ENCODE results near the gene DENND2D.

DENND2D gene

DNA sequence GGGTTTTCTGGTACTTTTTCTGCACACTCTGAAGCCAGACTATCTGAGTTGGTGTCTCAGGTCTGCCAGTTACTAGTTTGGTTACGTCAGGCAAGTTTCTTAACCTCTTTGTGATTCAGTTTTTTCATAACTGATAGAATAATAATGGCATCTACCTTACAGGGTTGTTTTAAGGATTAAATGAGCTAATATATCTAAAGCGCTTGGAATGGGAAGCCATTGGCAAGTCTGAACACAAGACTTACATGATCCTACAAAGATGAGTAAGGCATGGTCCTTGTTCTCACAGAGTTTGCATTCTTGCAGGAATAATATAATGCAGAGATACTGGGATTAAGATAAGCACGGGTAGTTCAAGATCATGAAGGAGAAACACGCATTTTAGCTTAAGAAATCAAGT is 9.2 kb upstream of the DENND2D start:
- TF ChIP-seq EP300 (IDR thresholded peaks at IDR 0.05; ENCODE audit: borderline replicate concordance) (no peak), RAD21 (IDR thresholded peaks at IDR 0.05; ENCODE audit: low read depth) (no peak)
- TF ChIP-seq, protein P1, sequence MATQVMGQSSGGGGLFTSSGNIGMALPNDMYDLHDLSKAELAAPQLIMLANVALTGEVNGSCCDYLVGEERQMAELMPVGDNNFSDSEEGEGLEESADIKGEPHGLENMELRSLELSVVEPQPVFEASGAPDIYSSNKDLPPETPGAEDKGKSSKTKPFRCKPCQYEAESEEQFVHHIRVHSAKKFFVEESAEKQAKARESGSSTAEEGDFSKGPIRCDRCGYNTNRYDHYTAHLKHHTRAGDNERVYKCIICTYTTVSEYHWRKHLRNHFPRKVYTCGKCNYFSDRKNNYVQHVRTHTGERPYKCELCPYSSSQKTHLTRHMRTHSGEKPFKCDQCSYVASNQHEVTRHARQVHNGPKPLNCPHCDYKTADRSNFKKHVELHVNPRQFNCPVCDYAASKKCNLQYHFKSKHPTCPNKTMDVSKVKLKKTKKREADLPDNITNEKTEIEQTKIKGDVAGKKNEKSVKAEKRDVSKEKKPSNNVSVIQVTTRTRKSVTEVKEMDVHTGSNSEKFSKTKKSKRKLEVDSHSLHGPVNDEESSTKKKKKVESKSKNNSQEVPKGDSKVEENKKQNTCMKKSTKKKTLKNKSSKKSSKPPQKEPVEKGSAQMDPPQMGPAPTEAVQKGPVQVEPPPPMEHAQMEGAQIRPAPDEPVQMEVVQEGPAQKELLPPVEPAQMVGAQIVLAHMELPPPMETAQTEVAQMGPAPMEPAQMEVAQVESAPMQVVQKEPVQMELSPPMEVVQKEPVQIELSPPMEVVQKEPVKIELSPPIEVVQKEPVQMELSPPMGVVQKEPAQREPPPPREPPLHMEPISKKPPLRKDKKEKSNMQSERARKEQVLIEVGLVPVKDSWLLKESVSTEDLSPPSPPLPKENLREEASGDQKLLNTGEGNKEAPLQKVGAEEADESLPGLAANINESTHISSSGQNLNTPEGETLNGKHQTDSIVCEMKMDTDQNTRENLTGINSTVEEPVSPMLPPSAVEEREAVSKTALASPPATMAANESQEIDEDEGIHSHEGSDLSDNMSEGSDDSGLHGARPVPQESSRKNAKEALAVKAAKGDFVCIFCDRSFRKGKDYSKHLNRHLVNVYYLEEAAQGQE (IDR thresholded peaks at IDR 0.05; ENCODE audit: low read depth): no peak

DNA sequence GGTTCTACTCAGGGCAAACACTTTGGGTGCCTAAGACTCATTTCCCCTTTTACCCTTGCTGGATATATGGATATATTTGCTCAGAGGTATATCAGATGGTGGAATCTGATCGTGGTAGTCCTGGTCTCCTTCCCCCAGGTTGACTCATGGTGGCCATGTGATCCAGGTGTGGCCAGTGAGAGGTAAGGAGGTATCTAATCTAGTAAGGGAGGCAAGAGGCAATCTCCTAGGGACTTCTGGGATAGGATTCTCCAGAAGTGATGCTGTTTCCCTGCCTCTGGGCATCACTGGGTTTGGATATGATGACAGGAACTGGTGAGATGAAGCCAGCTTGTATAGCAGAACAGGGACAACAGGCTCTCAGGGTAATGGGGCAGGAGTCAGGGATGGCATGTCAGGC is 8.5 kb upstream of the DENND2D start:
- no peak for TF ChIP-seq TEAD4 (IDR thresholded peaks at IDR 0.05)
- no peak for TF ChIP-seq NFIC (IDR thresholded peaks at IDR 0.05)
- TF ChIP-seq ZBTB7A (IDR thresholded peaks at IDR 0.05; ENCODE audit: low read depth): no peak
- no peak for TF ChIP-seq TCF12 (IDR thresholded peaks at IDR 0.05; ENCODE audit: low read depth)
- TF ChIP-seq EGR1 (IDR thresholded peaks at IDR 0.05): no peak
- no peak for TF ChIP-seq YY1 (IDR thresholded peaks at IDR 0.05; ENCODE audit: low read depth)

DNA sequence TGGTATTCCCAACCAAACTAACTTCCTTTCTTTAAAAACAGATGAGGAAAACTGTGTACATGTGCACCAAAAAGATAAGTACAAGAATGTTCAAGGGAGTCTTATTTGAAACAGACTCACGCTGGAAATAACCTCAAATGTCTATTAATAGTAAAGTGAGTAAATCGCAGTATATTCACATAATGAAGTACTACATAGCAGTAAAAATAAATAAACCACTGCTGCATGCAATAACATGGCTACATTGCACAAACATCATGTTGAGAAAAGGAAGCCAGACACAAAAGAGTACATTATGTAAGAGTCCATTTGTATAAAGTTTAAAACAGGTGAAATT is 5.2 kb upstream of the DENND2D start:
- TF ChIP-seq CREB1 (IDR thresholded peaks at IDR 0.05; ENCODE audit: low read depth) (no peak), EGR1 (IDR thresholded peaks at IDR 0.05) (no peak), NFIC (IDR thresholded peaks at IDR 0.05) (no peak), FOXM1 (IDR thresholded peaks at IDR 0.05; ENCODE audit: borderline replicate concordance, low read depth) (no peak), YY1 (IDR thresholded peaks at IDR 0.05; ENCODE audit: low read depth) (no peak), RAD21 (IDR thresholded peaks at IDR 0.05; ENCODE audit: low read depth) (no peak), ZBTB7A (IDR thresholded peaks at IDR 0.05; ENCODE audit: low read depth) (no peak), TAF1 (IDR thresholded peaks at IDR 0.05; ENCODE audit: low read depth) (no peak), CEBPB (IDR thresholded peaks at IDR 0.05) (no peak), TCF12 (IDR thresholded peaks at IDR 0.05; ENCODE audit: low read depth) (no peak), TEAD4 (IDR thresholded peaks at IDR 0.05) (no peak), EP300 (IDR thresholded peaks at IDR 0.05; ENCODE audit: borderline replicate concordance) (no peak)
- TF ChIP-seq, protein P2, sequence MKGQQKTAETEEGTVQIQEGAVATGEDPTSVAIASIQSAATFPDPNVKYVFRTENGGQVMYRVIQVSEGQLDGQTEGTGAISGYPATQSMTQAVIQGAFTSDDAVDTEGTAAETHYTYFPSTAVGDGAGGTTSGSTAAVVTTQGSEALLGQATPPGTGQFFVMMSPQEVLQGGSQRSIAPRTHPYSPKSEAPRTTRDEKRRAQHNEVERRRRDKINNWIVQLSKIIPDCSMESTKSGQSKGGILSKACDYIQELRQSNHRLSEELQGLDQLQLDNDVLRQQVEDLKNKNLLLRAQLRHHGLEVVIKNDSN (IDR thresholded peaks at IDR 0.05): no peak
- TF ChIP-seq, protein P1 (IDR thresholded peaks at IDR 0.05; ENCODE audit: low read depth): no peak
- TF ChIP-seq, protein P3, sequence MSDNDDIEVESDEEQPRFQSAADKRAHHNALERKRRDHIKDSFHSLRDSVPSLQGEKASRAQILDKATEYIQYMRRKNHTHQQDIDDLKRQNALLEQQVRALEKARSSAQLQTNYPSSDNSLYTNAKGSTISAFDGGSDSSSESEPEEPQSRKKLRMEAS (IDR thresholded peaks at IDR 0.05): no peak

DNA sequence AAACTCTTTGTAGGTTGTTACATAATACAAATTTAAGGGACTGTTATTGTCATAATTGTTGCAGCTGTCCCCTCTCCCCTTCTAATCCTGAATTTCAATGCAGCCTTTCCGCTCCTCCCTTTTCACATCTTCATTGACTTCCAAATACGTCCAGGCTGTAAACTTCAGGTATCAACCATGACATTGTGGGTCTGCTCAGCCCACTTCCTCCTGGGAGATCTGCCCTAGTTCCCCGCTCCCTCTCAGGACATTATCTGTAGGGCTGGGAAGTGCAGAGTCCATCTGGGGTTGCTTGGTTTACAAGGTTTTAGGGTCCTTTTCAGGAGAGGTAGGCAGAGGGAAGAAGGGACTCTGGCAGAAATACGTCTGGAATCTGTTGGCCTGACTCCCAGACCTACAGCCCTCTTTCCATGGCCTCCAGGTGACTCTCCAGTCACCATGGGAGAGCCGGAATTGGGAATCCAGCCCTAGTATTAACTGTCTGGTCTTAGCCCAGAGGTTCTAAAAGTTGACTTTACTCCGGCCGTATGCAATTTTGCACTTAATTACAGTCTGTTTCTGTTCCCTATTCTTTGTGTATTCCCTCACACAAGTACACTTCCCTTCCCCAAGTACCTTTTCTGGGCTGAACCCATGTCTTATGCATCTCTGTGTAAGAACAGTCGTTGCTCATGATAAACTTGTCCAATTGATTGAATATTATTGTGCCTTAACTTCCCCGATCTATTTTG is 4.7 kb upstream of the DENND2D start:
- TF ChIP-seq, protein P3 (IDR thresholded peaks at IDR 0.05): no peak
- TF ChIP-seq CEBPB (IDR thresholded peaks at IDR 0.05): no peak
- TF ChIP-seq ZBTB7A (IDR thresholded peaks at IDR 0.05; ENCODE audit: low read depth): no peak
- TF ChIP-seq YY1 (IDR thresholded peaks at IDR 0.05; ENCODE audit: low read depth): no peak
- TF ChIP-seq EP300 (IDR thresholded peaks at IDR 0.05; ENCODE audit: borderline replicate concordance): no peak
- no peak for TF ChIP-seq NFIC (IDR thresholded peaks at IDR 0.05)
- no peak for TF ChIP-seq TAF1 (IDR thresholded peaks at IDR 0.05; ENCODE audit: low read depth)
- TF ChIP-seq RAD21 (IDR thresholded peaks at IDR 0.05; ENCODE audit: low read depth): no peak
- no peak for TF ChIP-seq CREB1 (IDR thresholded peaks at IDR 0.05; ENCODE audit: low read depth)
- TF ChIP-seq, protein P2 (IDR thresholded peaks at IDR 0.05): no peak
- no peak for TF ChIP-seq TCF12 (IDR thresholded peaks at IDR 0.05; ENCODE audit: low read depth)

DNA sequence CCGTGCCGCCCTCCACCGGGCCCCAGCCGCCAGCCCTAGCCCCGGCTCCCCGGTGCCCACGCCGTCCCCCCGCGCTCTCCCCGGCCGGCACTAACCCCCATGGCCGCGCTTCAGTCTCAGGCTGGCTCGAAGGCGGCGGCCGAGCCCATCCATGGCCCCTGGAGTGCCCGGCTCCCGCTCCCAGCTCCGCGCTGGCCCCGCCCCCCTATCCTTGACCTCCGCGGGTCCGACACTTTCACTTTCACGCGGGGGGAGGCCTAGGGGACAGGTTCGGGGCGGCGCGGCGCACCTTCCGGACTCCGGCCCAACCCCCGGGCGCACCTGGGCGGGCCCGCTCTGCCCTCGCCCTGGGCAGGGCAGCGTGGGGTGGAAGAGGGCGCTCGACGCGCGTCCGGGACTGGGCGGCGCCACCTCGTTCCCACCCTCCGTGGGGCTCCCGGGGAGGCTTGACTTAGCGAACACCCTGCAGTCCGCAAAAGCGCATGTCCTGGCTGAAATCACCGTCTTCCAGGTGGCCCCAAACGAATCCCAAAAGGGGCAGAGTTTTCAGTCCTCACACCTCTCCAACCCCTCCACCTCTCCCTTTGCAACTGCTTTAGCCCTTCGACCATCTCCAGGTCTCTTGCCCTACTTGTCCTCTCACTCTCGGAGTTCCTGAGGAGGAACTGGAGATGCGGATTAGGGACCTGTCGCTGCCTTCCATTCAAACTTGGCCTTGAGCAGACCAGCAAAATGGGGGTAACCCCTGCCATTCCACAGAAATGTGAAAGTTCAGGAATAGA is 3.9 kb upstream of the DENND2D start:
- TF ChIP-seq CEBPB (IDR thresholded peaks at IDR 0.05) (no peak), TEAD4 (IDR thresholded peaks at IDR 0.05) (no peak), ZBTB7A (IDR thresholded peaks at IDR 0.05; ENCODE audit: low read depth) (no peak), CREB1 (IDR thresholded peaks at IDR 0.05; ENCODE audit: low read depth) (no peak), YY1 (IDR thresholded peaks at IDR 0.05; ENCODE audit: low read depth) (no peak), RAD21 (IDR thresholded peaks at IDR 0.05; ENCODE audit: low read depth) (no peak), FOXM1 (IDR thresholded peaks at IDR 0.05; ENCODE audit: borderline replicate concordance, low read depth) (no peak), EP300 (IDR thresholded peaks at IDR 0.05; ENCODE audit: borderline replicate concordance) (no peak), EGR1 (IDR thresholded peaks at IDR 0.05) (no peak), NFIC (IDR thresholded peaks at IDR 0.05) (no peak), TAF1 (IDR thresholded peaks at IDR 0.05; ENCODE audit: low read depth) (no peak), TCF12 (IDR thresholded peaks at IDR 0.05; ENCODE audit: low read depth) (no peak)
- TF ChIP-seq, protein P2 (IDR thresholded peaks at IDR 0.05): no peak
- TF ChIP-seq, protein P1 (IDR thresholded peaks at IDR 0.05; ENCODE audit: low read depth): no peak
- TF ChIP-seq, protein P3 (IDR thresholded peaks at IDR 0.05): no peak

All from Ishikawa (cell line).